Germinal center (tissue), 1 donor: Measurements from ENCODE around the gene LRRC17.
"Not testable (repeated sequence)": the region's sequence is repeated elsewhere in the genome, so short reads cannot be mapped to it uniquely, and the experiment has no call there.

Source experiments
- DNase-seq: peaks from one replicate; pipeline ENCODE4 v3.0.0; 2012; ENCODE audit warnings: mixed read lengths, low spot score

The LRRC17 gene

DNA sequence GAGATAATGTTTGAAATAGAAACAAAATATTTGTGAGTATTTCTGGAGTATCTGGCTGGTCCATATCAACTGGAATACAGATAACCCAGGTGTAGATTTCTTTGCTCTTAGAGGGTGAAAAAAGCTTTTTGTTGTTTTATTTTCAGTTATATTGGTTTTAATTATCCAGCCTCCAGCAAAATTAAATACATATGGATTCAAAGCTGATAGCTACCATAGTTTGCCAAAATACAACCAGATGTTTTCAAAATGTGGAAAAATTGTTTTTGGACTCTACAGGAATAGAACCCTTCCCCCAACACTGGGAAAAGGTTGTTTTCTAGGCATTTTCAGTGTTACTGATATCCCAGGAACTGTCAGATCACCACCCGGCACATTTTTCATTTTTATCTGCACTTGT lies 30.1 kb downstream of the LRRC17 start:
- DNase-seq, result no peak

DNA sequence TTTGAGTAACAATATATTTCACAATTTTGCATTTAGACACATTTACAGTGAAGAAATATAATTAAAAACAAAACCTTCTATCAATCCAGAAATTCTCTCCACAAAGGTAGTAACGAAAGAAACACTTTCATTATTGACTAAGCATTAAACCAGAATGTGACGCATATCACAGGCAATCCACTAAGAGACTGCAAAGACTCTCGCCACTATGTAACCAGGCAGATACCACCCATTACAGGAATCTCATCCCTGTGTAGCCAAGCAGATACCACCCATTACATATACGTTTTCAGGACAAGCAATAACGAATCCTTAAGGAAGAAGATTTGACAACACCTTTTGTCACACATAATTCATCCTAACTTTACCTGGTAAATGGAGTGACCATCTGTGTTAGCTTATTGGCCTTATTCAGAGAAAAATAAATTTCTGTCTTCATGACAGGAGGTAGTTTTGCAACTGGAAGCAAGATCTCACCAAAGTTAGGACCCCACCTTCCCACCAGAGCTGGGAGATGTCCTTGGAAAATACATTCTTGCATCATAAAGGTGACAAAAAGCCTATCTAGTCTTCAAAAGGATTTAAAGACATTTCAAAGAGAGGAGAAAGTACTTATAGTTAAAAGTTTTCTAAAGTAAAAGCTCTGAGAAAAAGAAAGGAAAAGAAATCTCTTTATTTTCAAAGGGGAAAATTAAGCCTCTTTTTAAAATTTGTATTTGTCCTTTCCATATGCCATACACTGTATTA lies 30.8 kb downstream of the LRRC17 start:
- DNase-seq, result no peak

DNA sequence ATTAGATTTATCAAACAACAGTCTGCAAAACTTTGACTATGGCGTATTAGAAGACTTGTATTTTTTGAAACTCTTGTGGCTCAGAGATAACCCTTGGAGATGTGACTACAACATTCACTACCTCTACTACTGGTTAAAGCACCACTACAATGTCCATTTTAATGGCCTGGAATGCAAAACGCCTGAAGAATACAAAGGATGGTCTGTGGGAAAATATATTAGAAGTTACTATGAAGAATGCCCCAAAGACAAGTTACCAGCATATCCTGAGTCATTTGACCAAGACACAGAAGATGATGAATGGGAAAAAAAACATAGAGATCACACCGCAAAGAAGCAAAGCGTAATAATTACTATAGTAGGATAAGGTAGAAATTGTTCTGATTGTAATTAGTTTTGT lies 31.4 kb downstream of the LRRC17 start:
- DNase-seq, result no peak

DNA sequence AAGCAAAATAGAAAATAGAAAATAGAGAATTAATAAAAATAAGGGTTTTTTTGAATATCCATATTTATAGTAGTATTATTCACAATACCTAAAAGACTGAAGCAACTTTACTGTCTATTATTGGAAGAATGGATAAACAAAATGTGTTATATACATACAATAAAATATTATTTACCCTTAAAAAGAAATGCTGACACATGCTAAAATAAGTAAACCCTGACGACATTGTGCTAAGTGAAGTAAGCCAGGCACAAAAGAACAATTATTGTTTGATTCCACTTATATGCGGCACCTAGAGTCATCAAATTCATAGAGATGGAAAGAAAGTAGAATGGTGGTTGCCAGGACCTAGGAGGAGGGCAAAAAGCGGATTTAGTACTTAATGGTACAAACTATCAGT lies 39.0 kb downstream of the LRRC17 start:
- no peak for DNase-seq

DNA sequence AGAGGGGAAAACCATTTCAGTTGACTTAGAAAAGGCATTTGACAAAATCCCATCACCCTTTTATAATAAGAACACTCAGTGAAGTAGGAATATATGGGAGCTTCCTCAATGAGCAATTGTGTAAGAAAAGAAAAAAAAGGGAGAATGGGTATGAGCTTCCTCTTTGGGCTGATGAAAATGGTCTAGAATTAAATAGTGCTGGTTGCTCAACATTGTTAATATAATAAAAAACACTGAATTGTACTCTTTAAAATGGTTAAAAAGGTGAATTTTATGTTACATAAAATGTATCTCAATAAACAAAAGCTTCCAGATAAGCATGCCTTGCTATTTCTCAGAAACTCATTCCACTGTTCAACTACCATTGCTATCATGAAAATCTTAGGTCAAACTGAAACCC lies 40.6 kb downstream of the LRRC17 start:
- DNase-seq, result no peak

DNA sequence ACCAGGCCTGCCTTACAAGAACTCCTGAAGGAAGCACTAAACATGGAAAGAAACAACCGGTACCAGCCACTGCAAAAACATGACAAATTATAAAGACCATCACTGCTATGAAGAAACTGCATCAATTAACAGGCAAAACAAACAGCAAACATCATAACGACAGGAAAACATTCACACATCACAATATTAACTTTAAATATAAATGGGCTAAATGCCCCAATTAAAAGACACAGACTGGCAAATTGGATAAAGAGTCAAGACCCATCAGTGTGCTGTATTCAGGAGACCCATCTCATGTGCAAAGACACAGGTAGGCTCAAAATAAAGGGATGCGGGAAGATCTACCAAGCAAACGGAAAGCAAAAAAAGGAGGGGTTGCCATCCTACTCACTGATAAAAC lies 41.6 kb downstream of the LRRC17 start:
- not testable (repeated sequence) for DNase-seq

DNA sequence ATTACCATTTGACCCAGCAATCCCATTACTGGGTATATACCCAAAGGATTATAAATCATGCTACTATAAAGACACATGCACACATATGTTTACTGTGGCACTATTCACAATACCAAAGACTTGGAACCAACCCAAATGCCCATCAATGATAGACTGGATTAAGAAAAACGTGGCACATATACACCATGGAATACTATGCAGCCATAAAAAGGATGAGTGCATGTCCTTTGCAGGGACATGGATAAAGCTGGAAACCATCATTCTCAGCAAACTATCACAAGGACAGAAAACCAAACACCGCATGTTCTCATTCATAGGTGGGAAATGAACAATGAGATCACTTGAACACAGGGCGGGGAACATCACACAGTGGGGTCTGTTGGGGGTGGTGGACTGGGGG lies 45.2 kb downstream of the LRRC17 start:
- not testable (repeated sequence) for DNase-seq

DNA sequence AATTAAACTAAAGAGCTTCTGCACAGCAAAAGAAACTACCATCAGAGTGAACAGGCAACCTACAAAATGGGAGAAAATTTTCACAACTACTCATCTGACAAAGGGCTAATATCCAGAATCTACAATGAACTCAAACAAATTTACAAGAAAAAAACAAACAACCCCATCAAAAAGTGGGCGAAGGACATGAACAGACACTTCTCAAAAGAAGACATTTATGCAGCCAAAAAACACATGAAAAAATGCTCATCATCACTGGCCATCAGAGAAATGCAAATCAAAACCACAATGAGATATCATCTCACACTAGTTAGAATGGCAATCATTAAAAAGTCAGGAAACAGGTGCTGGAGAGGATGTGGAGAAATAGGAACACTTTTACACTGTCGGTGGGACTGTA lies 49.2 kb downstream of the LRRC17 start:
- DNase-seq, result not testable (repeated sequence)

DNA sequence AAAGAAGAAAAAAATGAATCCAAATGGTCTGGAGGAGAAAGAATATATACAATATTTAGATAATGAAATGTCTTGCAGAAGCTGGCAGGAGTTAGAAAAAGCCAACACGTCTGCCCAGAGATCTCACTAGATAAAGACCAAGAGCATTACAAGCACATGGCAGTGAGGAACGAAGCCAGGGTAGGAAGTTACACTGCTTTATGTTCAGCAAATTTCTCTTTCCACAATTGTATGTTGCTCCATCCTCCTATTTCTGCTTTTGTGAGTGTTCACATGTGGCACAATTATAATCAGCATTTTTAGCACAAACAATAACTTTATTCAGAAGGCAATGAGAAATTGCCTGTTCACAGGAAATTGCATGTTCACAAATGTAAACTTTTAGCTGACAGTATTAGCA lies 53.7 kb downstream of the LRRC17 start:
- DNase-seq, result no peak

DNA sequence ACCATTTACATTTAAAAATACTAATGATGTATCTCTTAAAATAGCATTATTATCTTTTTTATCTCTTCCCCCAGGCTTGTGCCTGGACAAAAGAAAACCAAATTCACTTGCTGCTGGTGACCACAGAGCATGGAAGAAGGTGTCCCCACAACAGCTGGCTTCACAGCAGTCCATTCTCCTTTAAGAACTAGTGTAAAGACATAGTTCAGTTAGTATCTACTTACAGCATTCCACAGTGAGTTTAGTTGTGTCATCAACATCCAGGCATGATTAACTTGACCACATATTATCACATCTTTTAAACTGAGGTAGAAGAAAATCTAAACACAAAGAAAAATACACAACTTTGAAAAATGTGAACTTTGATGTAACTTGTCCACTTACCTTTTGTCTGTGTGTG lies 55.0 kb downstream of the LRRC17 start:
- no peak for DNase-seq

DNA sequence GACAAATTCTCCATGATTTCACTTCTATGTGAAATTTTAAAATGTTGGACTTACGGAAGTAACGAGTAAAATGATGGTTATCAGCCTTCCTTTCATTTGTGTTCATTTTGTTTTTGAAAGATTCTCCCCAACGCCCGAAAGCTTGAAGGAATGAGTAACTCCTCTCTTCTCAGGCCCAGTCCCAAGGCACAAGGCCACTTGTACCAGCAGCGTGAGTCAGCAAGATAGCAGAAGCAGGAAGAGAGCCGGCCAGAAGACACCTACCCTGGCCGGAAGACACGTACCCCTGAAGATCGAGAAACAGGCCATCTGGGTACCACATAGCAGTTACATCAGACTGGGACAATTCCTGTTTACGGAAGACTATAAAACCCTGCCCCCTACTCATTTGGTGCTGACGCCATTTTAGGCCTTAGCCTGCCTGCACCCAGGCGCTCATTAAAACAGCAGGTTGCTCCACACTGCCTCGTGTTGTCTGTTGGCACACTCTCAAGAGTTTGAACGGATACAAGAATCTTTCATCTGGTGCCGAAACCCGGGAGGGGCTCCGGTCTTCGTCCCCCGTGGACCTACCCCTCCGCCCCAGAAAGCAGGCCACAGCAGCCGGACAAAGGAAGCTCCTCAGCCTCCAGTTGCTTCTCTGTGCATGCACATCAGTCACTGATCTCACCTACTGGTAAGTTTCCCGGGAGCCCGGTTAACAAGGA lies 60.4 kb downstream of the LRRC17 start:
- no peak for DNase-seq

DNA sequence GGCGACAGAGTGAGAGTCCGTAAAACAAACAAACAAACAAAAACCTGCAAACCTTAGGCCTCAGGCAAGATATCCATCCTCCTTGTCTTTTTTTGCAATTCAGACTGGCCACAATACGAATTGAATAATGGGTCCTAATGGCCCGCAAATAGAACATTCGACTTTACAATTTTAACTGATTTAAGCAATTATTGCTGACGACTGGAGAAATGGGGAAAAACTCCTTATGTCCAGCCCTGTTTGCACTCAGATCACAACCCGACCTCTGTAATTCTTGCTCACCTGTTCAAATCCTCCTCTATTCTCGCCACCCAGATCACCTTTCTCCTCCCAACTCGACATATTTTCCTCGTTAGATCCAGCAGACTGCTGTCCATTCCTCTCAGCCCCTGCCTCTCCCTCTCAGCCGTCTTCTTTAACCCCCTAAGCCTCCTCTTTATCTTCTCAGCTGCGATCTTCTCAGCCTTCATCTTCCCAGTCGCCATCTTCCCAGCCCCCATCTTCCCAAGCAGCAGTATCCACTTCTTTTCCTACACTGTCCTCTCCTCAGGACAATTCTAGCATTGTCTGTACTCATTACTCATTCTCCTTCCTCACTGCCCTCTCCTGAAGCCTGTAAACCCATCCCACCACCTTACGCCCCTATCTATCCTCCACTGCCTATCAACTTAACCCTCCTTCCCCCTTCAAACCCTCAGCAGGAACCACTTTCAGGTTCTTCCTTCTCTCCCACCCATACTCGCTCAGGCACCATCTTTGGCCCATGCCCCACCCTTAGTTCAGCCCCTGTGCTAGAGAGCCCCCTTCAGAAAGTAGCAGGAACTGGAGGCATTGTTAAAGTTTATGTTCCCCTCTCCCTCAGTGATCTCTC lies 61.8 kb downstream of the LRRC17 start:
- no peak for DNase-seq

DNA sequence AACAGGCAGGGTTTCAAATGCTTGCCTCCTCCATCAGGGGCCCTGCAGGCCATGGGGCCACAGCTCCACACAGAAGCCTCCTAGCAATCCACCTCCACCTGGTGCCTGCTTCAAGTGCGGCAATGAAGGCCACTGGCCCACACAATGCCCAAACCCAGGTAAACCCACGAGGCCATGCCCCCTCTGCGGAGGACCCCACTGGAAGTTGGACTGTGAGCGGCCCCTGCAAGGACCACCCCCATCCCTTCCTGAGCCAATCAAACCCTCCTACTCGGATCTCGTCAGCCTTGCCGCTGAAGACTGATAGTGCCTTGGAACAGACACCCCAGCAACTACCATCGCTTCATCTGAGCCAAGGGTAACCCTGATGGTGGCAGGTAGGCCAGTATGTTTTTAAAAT lies 63.1 kb downstream of the LRRC17 start:
- no peak for DNase-seq

DNA sequence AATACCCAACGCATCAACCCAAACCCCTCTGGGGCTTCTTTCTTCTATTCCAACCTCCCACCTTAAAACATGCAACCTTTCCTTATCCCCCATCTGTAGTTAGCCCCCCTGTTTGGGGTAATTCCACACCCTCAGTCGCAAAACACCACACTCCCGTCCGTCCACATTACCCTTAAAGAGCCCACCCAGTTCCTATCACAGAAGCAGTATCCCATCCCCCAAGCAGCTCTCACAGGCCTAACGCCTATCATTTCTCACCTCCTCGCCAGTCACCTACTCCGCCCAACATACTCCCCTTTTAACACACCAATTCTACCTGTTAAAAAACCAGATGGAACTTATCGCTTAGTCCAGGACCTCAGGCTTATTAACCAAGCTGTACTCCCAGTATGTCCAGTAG lies 63.7 kb downstream of the LRRC17 start:
- no peak for DNase-seq

DNA sequence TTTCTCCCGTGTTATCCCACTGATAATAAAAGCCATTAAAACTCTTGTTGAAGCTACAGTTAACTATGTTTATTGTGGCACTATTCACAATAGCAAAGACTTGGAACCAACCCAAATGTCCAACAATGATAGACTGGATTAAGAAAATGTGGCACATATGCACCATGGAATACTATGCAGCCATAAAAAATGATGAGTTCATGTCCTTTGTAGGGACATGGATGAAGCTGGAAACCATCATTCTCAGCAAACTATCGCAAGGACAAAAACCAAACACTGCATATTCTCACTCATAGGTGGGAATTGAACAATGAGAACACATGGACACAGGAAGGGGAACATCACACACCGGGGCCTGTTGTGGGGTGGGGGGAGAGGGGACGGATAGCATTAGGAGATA lies 64.8 kb downstream of the LRRC17 start:
- DNase-seq, result not testable (repeated sequence)

DNA sequence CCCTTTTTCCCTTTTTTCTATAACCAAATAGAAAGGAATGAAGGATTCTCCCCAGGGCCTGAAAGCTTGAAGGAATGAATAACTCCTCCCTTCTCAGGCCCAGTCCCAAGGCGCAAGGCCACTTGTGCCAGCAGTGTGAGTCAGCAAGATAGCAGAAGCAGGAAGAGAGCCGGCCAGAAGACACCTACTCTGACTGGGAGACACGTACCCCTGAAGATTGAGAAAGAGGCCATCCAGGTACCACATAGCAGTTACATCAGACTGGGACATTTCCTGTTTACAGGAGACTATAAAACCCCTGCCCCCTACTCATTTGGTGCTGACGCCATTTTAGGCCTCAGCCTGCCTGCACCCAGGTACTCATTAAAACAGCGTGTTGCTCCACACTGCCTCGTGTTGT lies 65.5 kb downstream of the LRRC17 start:
- no peak for DNase-seq

DNA sequence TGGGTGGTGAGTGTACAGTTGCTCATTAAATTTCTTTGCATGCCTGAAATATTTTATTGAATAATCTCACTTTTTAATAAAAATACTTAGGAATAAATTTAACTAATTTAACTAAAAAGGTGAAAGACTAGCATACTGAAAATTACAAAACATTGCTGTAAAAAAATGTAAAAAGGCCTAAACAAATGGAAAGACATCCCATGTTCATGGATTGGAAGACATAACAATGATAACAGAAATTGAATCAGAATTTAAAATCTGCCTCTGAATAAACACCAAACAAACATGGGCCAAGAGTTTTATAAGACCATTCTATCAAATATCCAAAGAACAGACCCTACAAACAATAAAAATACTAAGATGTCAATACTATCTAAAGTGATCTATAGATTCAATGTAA lies 66.9 kb downstream of the LRRC17 start:
- no peak for DNase-seq

DNA sequence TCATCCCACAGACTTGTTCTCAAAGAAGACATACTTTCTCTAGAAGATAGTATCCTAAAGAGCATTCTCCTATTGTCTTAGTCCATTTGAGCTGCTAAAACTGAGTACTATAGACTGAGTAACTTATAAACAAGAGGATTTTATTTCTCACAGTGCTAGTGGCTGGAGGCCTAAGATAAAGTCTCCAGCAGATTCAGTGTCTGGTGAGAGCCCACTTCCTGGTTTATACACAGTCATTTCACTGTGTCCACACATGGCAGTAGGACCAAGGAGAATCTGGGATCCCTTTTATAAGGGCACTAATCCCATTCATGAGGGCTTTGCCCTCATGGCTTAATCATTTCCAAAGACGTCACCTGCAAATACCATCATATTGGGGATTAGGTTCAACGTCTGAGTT lies 68.7 kb downstream of the LRRC17 start:
- DNase-seq, result no peak

DNA sequence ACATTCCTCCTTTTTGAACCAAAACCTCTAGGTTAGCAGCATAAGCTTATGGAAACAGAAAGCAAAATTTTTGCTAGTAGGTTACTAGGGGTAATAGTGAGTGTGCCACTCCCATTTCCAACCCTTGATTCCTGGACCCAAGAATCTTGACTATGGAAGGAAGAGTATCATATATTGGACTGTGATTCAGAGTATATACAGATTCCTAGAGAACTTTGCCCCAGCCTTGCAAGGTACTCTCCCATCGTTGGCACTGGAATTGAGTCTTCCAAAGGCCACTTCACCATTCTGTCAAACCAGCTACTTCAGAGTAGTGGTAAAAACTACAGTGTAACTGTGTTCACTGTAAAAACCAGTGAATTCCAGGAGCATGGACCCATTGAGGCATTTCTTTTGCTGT lies 69.4 kb downstream of the LRRC17 start:
- DNase-seq, result no peak

DNA sequence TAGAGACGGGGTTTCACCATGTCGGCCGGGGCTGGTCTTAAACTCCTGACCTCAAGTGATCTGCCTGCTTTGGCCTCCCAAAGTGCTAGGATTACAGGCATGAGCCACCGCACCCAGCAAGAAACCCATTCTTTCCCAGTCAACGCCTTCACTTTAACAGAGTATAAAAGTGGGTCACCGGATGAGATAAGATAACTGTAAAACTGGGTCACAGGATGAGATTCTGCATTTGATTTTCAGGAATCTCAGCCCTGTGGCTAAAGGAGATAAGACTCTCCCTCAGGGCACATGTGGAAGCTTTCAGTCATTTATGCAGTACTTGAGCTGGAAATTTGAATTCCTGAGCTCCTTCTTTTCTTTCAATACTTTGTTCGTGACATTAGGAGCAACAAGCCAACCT lies 70.8 kb downstream of the LRRC17 start:
- no peak for DNase-seq

DNA sequence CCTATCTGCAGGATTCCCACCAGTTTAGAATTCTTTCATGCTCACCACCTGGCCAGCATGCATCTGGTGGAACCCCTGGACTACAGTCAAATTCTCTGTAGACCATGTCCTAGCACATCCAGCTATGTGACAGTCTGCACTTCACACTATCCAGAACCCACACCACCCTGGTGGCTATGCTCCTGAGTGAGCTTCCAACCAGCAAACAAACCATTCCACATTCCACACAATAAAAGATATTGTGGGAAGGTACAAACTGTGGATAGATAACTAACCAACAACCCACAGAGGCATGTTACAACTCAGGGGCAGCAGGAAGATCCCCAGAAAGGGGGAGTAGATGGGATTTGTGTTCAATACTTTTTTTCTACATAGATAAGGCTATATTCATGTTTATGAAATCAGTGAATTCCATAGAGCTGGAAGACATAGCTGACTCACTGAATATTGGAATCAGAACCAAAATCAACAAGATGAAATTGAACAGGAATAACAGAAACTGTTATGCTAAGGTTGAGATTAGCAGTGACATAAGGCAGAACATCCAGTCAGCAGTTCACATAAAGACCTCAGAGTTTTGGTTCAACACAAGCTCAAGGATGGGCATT lies 72.5 kb downstream of the LRRC17 start:
- no peak for DNase-seq

DNA sequence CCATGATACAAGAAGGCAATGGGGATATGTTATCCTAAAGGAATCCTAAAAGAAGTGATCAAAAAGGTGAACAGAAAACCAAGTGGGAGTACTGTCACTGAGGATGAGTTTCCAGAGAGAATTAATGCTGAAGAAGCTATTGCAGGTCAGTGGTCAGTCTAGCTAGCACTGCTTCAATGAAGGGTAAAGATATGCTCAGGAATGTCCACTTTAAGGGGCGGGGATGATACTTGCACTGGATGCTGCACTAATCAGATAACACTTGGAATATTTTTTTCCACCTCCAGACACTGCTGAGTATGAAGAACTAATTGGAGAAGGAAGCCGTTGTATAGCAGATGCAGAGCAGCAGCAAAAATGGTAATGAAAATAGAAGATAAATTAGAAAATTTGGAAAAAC lies 75.3 kb downstream of the LRRC17 start:
- no peak for DNase-seq
